ENCODE results near the gene CELA3B. TPM values are rescaled to one million over a fixed set of nuclear protein-coding genes. Genes with fewer than 3 reads are reported as not detected.
A peak's percentile ranks its signal among the peaks of the same experiment; 100 is the strongest.
"Not testable (repeated sequence)": the region's sequence is repeated elsewhere in the genome, so short reads cannot be mapped to it uniquely, and the experiment has no call there.

Gene CELA3B
- total RNA-seq, 1 donor from 2014 or later = not detected

- not testable (repeated sequence) for ATAC-seq
These were observed 1.5 kb upstream of the CELA3B start for GRCh38 chr1:21975296-21975695.

GRCh38 chr1:21978209-21978608 is 1.4 kb downstream of the CELA3B start:
- H3K27me3 ChIP-seq; H3K9me3 ChIP-seq; ATAC-seq; DNase-seq; H3K27ac ChIP-seq; H3K36me3 ChIP-seq; H3K4me3 ChIP-seq; intact Hi-C loops (cut with DNase I); H3K4me1 ChIP-seq: not testable (repeated sequence)

More at GRCh38 chr1:21975296-21975695, 1.5 kb upstream of the CELA3B start:
- H3K4me3 ChIP-seq; intact Hi-C loops (cut with DNase I); H3K27ac ChIP-seq; H3K36me3 ChIP-seq; DNase-seq; H3K4me1 ChIP-seq; H3K9me3 ChIP-seq; H3K27me3 ChIP-seq: not testable (repeated sequence)

GRCh38 chr1:21980515-21981220 is 3.8 kb downstream of the CELA3B start:
- DNase-seq; H3K36me3 ChIP-seq; H3K27ac ChIP-seq; intact Hi-C loops (cut with DNase I); H3K9me3 ChIP-seq; H3K27me3 ChIP-seq; H3K4me3 ChIP-seq; H3K4me1 ChIP-seq: not testable (repeated sequence)
- peak; percentile 70 for ATAC-seq

DNA sequence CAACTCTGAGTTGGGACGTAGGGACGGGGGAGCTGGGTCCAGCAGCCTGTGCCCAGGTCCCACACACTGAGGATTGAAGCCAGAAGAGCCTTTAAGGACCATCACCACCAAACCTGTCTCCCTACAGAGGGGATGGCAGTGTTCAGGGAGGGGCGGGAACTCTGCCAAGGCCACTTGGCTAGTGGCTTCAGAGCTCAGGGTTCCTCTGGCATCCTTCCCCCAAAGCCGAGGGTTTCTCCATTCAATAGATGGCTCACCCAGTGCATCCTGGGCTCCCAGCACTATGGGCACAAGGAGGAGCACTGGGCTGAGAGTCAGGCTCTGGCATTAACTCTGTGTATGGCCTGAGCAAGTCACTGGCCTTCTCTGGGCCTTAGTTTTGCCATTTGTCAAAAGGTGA is 4.4 kb downstream of the CELA3B start:
- ATAC-seq; DNase-seq; H3K4me3 ChIP-seq; intact Hi-C loops (cut with DNase I); H3K9me3 ChIP-seq; H3K36me3 ChIP-seq; H3K27me3 ChIP-seq; H3K4me1 ChIP-seq; H3K27ac ChIP-seq: not testable (repeated sequence)

DNA sequence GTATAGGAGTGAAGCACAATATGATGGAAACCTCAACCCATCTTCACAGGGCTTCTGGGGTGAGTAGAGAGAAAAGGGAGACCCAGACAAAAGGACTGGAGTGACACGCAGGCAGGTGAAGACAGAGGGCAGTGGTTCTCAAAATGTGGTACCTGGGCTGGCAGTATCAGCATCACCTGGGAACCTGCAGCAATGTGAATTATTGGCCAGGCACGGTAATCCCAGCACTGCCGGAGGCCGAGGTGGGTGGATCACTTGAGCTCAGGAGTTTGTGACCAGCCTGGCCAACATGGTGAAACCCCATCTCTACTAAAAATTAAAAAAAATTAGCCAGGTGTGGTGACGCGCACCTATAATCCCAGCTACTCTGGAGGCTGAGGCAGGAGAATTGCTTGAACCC is 5.3 kb downstream of the CELA3B start:
- H3K4me3 ChIP-seq; H3K27ac ChIP-seq; H3K36me3 ChIP-seq; H3K4me1 ChIP-seq; H3K27me3 ChIP-seq; intact Hi-C loops (cut with DNase I); ATAC-seq; H3K9me3 ChIP-seq; DNase-seq: not testable (repeated sequence)

GRCh38 chr1:21983539-21983938 is 6.7 kb downstream of the CELA3B start:
- H3K4me3 ChIP-seq; H3K36me3 ChIP-seq; H3K27me3 ChIP-seq; H3K27ac ChIP-seq; DNase-seq; ATAC-seq; H3K4me1 ChIP-seq; H3K9me3 ChIP-seq; intact Hi-C loops (cut with DNase I): not testable (repeated sequence)

- not testable (repeated sequence) for H3K4me1 ChIP-seq, ATAC-seq, H3K27ac ChIP-seq
These were observed 9.1 kb downstream of the CELA3B start for GRCh38 chr1:21985893-21986292.

GRCh38 chr1:21986386-21986785 is 9.6 kb downstream of the CELA3B start:
- H3K27me3 ChIP-seq; H3K9me3 ChIP-seq; H3K4me1 ChIP-seq; H3K4me3 ChIP-seq; DNase-seq; H3K27ac ChIP-seq; ATAC-seq; H3K36me3 ChIP-seq; intact Hi-C loops (cut with DNase I): not testable (repeated sequence)

More at GRCh38 chr1:21985893-21986292, 9.1 kb downstream of the CELA3B start:
- H3K27me3 ChIP-seq; intact Hi-C loops (cut with DNase I); H3K4me3 ChIP-seq; DNase-seq; H3K9me3 ChIP-seq; H3K36me3 ChIP-seq: not testable (repeated sequence)

- H3K27me3 ChIP-seq; H3K27ac ChIP-seq; DNase-seq; H3K36me3 ChIP-seq; H3K9me3 ChIP-seq; ATAC-seq; H3K4me3 ChIP-seq; H3K4me1 ChIP-seq; intact Hi-C loops (cut with DNase I): not testable (repeated sequence)
These were observed 13.0 kb downstream of the CELA3B start for GRCh38 chr1:21989672-21990393.

DNA sequence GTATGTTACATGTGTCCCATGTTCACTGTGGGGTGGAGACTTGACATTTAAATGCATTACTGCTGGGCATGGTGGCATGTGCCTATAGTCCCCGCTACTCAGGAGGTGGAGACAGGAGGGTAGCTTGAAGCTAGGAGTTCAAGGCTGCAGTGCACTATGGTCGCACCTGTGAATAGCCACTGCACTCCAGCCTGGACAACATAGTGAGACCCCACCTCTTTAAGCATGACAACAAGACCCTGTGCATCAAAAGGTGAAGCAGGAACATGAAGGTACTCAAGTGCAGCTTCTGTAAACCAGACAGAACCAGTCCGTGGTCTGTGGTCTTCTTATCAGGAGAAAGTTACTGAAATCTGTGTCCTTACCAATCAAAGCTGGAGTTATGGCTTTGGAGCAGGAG is 15.4 kb downstream of the CELA3B start:
- H3K27me3 ChIP-seq; H3K4me3 ChIP-seq; H3K9me3 ChIP-seq; H3K27ac ChIP-seq; ATAC-seq; intact Hi-C loops (cut with DNase I); DNase-seq; H3K36me3 ChIP-seq; H3K4me1 ChIP-seq: not testable (repeated sequence)

- DNase-seq; H3K9me3 ChIP-seq; H3K27me3 ChIP-seq; H3K36me3 ChIP-seq; H3K27ac ChIP-seq; H3K4me3 ChIP-seq; intact Hi-C loops (cut with DNase I); H3K4me1 ChIP-seq; ATAC-seq: not testable (repeated sequence)
These were observed 17.9 kb downstream of the CELA3B start for GRCh38 chr1:21994716-21995115.

GRCh38 chr1:21996663-21996970 is 19.8 kb downstream of the CELA3B start:
- H3K27ac ChIP-seq; DNase-seq; intact Hi-C loops (cut with DNase I); H3K9me3 ChIP-seq; H3K4me3 ChIP-seq; H3K27me3 ChIP-seq; H3K36me3 ChIP-seq; H3K4me1 ChIP-seq; ATAC-seq: not testable (repeated sequence)

DNA sequence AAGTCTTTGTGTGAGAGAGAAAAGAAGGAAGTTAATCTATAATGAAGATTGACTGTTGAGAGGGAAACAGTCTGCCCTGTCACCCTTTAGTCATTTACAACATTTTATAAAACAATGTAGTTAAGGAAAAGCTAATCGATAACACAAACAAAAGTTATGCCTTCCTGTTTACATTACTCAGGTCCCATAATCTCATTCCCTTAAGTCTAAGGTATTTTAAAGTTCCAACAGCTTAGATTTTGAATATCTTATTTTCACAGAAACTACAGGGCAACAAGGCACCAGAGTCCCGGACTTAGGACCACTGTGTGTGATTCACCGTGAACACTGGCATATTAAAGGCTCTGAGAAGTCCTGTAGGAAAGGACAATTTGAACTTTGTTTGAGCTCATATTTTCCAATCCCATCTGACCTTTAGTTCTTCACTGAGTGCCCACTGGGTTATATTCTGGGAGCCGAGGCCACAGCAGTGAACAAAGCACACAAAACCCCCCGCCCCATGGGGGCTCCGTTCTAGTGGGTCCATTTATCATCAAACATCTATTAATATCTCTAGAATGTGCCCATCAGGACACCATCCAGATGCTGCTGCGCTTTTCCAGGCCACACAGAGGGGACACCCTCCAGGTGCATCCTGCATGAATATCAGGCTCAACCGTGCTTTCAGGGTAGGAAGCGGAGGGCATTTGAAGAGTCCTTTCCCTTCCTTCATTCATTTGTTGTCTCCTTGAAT is 21.2 kb downstream of the CELA3B start:
- DNase-seq; H3K9me3 ChIP-seq; H3K4me3 ChIP-seq; H3K36me3 ChIP-seq; intact Hi-C loops (cut with DNase I); H3K27me3 ChIP-seq; H3K27ac ChIP-seq; H3K4me1 ChIP-seq; ATAC-seq: not testable (repeated sequence)

DNA sequence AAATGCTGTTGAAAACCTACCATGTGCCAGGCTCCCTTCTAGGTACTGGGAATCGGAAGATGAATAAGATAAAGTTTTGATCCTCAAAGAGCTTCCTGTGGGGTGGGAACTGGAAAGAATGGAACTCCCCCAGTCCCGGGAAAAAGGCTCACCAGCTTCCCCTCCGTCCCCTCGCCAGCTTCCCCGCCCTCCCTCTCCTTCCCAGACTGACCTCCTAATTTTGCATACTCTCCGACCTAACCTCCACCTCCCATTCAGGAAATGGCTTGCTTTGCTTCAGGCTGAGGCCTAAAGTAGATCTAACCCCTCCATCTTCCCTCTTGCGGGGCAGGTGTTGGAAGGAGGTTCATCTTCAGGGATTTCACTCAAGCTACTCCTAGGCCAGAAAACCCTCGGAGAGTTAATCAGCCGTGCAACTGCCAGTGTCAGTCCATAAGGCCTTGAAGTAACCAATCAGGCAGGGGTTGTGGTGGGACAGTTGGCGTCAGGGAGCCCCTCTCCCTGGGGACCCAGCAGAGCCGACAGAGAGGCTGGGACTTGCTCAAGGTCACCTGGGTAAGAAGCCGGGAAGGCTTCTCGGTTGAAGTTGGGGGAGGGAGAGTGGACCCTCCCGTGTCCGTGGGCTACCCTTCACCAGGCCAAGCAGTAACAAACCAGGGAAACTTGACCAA is 21.9 kb downstream of the CELA3B start:
- H3K27me3 ChIP-seq; ATAC-seq; H3K36me3 ChIP-seq; intact Hi-C loops (cut with DNase I); H3K27ac ChIP-seq; H3K9me3 ChIP-seq; H3K4me1 ChIP-seq; DNase-seq; H3K4me3 ChIP-seq: not testable (repeated sequence)

Data from upper lobe of right lung (tissue), 1 donor.